ENCODE data around the gene BMP5.

GRCh38 chr6:55870181-55870813 is 5.1 kb downstream of the BMP5 start:
- TF ChIP-seq CTCF (IDR thresholded peaks at IDR 0.05) (no peak), POLR2A (IDR thresholded peaks at IDR 0.05) (no peak), POLR2AphosphoS5 (IDR thresholded peaks at IDR 0.05) (no peak), EP300 (IDR thresholded peaks at IDR 0.05; ENCODE audit: low read depth) (no peak)
